GM19099 (cell line): Measurements from ENCODE around the gene MTRR.

ENCODE experiments used
- POLR2A ChIP-seq: IDR thresholded peaks from 3 replicates; pipeline ENCODE4 v1.6.1; 2011; ENCODE audit warnings: low read depth; ENCODE audit not compliant: insufficient read length; ENCODE audit errors: extremely low read depth

MTRR gene

DNA sequence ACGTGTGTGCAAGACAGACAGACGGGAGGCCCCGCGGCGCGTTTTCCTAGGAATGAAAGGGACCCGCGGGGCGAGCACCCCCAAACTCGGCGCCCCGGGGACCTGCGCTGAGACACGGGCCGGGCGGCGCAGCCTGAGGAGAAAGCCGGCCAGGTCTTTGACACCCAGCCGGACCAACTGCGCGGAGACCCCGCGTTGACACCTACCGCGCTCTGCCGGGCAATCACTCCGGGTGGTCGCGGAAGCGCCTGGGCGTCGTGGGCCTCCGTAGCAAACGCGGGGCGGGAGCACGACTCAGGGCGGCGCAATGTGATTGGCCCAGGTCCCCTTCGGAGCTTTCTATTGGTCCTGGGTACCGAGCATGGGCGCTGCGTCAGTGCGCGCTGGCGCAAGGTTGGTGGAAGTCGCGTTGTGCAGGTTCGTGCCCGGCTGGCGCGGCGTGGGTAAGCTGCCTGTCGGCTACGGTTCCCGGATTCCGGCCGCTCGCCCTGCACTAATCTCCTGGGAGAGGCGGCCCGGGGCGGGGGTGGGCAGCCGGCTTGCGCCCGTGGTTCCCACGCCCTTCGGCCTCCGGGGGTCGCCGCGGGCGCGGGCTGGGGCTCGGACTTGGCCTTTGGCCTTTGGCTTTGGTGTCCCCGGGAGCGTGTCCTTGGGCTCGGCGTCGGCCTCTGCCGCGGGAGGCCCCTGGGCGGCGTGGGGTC lies at the start of gene MTRR, which contains the start of gene FASTKD3:
Gene MTRR (plus strand): TSS at position 376 of the 701 bp plus-strand sequence. CDS start 1,647 bp downstream, outside the sequence.
Gene FASTKD3 (minus strand): TSS at position 259 of the 701 bp plus-strand sequence. CDS start 948 bp downstream, outside the sequence.
- TF ChIP-seq POLR2A = peak; percentile 91

DNA sequence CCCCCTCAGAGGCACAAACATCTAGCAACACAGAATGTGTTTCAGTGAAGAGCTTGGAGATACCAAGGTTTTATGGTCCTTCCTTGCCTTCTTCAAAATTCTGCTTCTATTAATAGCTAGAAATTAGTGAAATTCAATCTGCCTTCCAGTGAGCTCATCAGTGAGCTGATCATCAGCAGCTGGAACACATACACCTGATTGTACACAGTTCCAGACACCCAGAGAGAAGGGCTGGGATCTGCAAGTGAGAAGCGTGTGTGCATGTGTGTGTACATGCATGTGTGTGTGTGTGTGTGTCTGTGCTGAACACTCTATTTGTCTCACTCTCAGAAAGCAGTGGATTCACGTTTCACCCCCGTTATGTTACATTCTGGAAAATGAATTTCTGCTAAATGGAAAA lies 46.5 kb upstream of the MTRR start:
- TF ChIP-seq POLR2A = no peak

DNA sequence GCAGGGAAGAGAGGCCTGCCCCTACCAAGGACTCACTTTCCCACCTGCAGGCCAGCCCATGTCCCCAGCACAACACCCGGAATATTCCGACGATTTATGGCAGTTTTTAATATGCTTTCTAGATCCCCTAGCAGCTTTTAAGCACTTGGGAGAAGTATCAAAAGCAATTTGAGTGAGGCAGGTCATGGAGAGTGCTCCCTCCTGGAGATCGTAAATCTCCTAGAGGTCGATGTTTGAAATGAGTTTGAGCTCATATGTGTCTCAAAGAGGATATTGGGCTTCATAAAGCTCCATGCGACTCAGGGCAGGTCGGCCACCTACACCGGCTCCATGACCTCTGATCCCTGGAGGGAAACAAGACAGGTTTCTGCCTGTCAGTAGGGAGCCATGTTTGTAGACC lies 45.4 kb upstream of the MTRR start:
- TF ChIP-seq POLR2A = no peak

DNA sequence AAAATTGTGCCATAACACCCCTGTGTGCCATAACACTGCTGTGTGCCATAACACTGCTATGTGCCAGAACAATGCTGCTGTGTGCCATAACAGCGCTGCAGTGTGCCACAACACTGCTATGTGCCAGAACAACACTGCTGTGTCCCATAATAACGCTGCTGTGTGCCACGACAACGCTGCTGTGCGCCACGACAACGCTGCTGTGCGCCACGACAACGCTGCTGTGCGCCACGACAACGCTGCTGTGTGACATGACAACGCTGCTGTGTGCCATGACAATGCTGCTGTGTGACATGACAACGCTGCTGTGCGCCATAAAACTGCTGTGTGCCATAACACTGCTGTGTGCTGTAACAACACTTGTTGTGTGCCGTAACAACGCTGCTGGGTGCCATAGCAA lies 44.0 kb upstream of the MTRR start:
- TF ChIP-seq POLR2A = no peak

DNA sequence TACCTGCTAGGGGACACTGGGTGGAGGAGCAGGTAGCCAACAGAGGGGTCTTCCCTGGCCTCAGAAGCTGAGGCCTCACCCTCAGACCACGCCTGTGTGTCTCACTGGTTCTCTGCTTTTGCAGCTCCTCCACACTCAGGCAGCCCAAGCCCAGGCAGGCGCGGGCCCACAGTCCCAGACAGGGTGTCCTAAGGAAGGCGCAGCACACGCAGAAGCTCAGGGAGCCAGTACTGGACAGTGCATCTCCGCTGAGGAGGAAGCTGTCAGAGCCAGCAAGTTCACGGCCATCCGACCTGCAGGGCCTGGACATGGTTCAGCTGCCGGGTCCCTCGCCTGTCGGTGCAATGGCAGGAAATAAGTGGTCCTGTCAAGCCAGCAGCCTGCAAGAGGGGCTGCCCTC lies 43.3 kb upstream of the MTRR start:
- no peak for TF ChIP-seq POLR2A

DNA sequence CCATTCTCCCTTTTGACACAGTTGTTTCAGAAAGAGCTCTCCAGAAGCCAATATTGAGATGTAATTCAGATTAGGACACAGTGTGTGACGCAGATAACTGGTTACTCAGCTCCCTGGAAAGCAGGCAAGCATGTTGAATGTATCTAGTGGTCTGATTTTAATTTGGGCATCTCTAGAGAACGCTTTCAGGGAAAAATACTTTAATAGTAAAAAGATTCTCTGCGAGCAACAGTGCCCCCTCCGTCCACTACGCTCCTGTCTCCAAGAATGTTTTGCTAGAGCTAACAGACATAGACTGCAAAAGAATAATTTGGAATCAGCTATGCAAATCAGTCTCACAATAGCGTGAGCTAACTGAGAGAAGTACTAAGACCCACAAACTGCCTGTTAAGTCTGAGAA lies 41.3 kb upstream of the MTRR start:
- TF ChIP-seq POLR2A = no peak

DNA sequence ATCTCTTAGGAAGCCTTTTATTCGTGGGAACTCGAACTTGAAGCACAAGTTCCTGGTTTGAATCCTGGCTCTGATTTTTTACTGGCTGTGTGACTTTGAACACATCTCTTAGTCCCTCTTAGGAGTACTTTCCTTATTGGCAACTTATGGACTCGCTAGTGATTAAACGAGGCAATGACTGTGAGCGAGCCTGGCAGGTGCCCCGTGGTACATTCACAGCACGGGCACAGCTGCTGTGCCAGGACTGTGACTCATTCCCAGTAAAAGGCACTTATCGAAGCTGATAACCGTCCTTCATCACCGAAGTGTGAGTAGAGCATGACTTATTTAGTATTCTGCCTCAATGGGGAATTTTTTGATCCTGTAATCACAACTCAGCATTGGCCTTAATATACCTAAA lies 40.7 kb upstream of the MTRR start:
- no peak for TF ChIP-seq POLR2A

DNA sequence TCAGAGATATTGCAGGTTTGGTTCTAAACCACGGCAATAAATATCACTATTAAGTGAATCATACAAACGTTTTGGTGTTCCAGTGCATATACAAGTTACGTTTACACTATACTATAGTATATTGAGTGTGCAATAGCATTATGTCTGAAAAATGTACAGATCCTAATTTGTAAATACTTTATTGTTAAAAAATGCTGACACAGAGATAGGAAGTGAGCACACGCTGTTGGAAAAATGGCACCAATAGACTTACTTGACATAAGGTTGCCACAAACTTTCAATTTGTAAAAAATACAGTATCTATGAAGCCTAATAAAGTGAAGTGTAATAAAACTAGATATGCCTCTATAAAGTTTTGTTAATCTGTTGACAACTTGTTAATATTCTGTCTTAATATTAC lies 34.0 kb upstream of the MTRR start:
- no peak for TF ChIP-seq POLR2A

DNA sequence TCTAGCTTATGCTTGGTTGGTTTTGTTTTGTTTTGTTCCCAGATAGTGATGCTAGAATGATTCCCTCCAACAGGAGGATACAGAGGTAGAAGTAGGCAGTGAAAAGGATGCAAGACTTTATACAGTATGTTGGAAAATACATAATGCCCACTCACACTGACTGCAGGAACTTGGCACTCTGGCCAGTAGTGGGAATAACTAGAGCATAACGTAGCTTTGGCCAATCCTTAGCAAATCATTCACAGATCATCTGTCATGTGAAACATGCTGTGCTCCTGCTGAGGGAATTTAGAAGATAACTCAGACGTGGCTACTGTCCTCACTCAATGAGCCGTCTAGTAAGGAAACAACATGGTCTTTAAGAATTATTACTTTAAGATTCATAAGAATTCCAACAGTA lies 31.5 kb upstream of the MTRR start:
- TF ChIP-seq POLR2A = no peak

DNA sequence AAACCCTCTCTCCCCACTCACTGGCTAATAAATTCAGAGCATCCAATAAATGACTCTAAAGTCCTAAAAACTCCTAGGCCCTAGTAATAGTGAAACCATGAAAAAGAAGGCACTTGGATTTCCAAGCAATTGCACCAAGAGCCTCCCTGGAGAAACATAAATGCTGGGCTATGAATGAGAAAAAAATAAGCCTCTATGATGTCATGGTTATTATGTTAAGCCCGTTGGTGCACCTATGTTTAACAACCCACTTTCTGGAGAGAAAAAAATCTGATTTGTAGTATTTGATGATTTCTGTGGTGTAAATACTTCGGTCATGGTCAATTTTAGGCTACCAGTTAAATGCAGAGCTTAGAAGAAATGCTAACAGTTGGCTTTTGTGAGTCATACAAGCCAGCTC lies 26.4 kb upstream of the MTRR start:
- no peak for TF ChIP-seq POLR2A

DNA sequence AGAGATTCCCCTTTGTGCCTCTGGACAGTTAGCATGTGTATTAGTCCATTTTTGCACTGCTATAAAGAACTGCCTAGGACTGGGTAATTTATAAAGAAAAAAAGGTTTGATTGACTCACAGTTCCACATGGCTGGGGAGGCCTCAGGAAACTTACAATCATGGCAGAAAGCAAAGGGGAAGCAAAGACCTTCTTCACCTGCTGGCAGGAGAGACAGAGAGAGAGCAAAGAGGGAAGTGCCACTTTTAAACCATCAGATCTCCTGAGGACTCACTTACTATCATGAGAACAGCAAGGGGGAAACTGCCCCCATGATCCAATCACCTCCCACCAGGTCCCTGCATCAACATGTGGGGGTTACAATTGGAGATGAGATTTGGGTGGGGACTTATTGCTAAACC lies 24.0 kb upstream of the MTRR start:
- TF ChIP-seq POLR2A = no peak

DNA sequence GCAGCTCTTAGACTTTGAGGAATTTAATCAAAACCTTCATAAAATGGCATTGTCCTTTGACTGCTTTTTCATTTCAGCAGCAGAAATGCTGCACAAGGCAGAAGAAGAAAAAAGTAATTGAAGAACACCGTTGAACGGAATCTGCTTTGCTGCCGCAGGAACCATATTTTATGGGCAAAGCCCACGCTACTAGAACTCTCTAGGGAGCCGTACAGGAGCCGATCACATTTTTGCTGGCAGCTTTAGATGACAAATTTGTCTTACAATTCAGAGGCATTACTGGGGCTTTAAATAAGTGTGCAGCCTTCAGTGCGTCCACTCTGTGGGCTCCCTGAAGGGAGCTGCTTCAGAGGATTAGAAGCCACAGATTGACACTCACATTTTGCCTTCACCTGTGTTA lies 23.4 kb upstream of the MTRR start:
- TF ChIP-seq POLR2A = no peak

DNA sequence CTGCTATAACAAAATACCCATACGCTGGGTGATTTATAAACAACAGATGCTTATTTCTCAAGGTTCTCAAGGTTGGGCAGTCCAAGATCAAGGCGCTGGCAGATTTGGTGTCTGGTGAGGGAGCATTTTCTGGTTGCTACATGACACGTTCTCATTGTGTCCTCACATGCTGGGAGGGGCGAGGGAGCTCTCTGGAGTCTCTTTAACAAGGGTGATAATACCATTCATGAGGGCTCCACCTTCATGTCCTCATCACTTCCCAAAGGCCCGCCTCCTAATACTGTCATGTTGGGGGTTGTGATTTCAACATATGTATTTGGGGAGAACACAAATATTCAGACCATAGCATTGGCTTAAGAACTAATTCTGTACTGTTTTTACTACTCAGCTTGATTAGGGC lies 22.6 kb upstream of the MTRR start:
- TF ChIP-seq POLR2A = no peak

DNA sequence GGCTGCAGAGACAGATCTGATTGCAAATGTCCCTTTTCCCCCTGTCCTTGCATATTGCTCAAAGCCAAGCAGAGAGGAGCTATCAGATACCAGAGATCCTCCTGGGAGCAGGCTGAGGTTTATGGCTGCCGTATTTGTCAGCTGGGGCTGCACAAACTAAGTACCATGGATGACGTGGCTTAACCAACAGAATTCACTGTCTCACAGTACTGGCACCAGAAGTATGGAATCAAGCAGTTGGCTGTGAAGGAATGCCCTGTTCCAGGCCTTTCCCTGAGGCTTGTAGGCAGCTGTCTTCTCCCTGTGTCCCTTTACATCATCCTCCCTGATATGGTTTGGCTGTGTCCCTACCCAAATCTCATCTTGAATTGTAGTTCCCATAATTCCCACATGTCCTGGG lies 20.7 kb upstream of the MTRR start:
- TF ChIP-seq POLR2A = no peak

DNA sequence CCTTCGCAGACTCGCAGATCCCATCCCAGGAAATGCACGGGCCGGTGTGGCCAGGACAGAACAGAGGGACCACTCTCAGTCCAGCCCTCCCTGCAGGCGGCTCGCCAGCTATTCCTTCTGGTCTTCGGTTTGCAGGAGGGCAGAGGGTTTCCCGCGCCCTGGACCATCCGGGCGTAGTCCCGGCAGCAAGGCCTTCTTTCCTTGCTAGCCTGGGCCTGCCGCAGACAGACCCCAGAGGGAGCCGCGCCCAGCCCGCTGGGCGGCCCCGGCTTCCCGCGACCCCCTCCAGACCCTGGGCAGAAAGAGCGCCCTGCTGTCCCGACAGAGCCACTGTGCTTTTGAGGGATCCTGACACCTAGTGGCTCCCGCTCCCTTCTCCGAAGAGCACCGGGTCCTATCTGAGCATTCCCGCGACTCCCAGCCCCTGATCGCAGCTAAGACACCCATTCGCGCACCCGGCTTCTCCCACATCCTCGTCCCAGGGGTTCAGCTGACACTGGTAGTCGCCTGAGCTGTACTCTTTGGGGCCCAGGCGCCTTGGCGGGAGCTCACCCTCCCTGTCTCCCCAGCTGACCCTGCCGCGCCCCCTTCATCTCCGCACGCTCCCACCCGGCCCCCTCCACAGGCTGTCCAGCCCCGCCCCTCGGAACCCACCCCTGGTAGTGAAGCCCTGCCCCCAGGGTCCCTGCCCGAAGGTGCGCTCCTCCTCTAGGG lies 19.1 kb upstream of the MTRR start:
- no peak for TF ChIP-seq POLR2A
